Hepatocyte (in vitro differentiated cells): ENCODE measurements around the gene LDAH.

Experiments used
- EZH2 ChIP-seq: fragments of 200-600 bp; sonication (generic); IDR thresholded peaks from 2 replicates; pipeline ENCODE4 v1.6.1; 2016; ENCODE audit warnings: antibody characterized with exemption, mild to moderate bottlenecking, borderline replicate concordance
- EZH2phosphoT487 ChIP-seq: fragments of 200-600 bp; sonication (generic); IDR thresholded peaks from one replicate; pipeline ENCODE4 v1.6.1; 2018; ENCODE audit warnings: antibody characterized with exemption, mild to moderate bottlenecking, low read depth, moderate library complexity; ENCODE audit not compliant: unreplicated experiment, severe bottlenecking
- TF ChIP-seq, protein P1 (sequence below): fragments of 200-600 bp; sonication (generic); IDR thresholded peaks from 2 replicates; pipeline ENCODE4 v1.5.1; 2016; ENCODE audit warnings: antibody characterized with exemption, mild to moderate bottlenecking; ENCODE audit not compliant: poor library complexity

DNA sequence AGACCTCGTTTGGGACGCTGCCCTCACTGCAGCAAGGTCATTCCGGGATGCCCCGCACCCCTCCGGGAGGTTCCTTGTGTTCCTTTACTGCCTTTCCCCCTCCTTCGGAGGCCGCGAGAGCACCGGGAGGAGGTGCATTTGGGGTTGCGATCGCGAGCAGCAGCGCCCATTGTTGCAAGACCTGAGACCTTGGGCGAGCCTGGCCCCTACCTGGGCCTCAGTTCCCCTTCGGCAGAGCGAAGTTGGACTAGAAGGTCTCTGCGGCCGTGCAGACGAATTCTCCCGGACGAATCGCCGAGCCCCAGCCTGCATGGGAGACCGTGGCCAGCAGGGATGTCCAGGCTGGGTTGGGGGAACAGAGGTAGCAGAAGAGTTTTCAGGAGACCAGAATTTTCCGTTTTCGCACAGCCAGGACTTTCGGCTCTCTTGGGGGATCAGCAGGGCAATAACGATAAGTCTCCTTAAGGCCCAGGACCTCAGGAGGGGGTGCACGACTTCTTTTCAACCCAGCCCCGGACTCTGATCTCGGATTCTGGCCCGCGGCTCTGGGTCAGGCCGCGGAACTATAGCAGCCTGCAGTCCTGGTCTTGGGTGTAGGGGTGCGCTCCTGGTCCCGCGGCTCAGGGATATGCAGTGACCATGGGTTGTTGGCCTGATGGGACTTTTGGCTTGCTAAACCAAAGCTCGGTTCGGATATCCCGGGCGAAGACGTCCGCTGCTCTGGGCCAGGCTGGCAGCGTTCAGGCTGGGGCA is 153.2 kb downstream of the LDAH start:
- TF ChIP-seq, protein P1, sequence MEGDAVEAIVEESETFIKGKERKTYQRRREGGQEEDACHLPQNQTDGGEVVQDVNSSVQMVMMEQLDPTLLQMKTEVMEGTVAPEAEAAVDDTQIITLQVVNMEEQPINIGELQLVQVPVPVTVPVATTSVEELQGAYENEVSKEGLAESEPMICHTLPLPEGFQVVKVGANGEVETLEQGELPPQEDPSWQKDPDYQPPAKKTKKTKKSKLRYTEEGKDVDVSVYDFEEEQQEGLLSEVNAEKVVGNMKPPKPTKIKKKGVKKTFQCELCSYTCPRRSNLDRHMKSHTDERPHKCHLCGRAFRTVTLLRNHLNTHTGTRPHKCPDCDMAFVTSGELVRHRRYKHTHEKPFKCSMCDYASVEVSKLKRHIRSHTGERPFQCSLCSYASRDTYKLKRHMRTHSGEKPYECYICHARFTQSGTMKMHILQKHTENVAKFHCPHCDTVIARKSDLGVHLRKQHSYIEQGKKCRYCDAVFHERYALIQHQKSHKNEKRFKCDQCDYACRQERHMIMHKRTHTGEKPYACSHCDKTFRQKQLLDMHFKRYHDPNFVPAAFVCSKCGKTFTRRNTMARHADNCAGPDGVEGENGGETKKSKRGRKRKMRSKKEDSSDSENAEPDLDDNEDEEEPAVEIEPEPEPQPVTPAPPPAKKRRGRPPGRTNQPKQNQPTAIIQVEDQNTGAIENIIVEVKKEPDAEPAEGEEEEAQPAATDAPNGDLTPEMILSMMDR: no peak
- TF ChIP-seq EZH2 (no peak), EZH2phosphoT487 (no peak)
